Subcutaneous abdominal adipose tissue (tissue), 5 donors: ENCODE results near the gene FBXL20.
"Not testable (repeated sequence)": the region's sequence is repeated elsewhere in the genome, so short reads cannot be mapped to it uniquely, and the experiment has no call there.

Source experiments
- H3K27ac ChIP-seq: one replicate; pipeline ENCODE4 v1.7.0; 2013; ENCODE audit warnings: low read depth, mild to moderate bottlenecking, inconsistent platforms, low read length, moderate library complexity
- H3K27me3 ChIP-seq, 5 donors: one replicate each; pipeline ENCODE4 v1.7.0; 2013; ENCODE audit warnings: low read length in 5 of 5, inconsistent platforms in 1 of 5; ENCODE audit not compliant: control insufficient read depth in 5 of 5, insufficient read depth in 4 of 5
- H3K36me3 ChIP-seq, 5 donors: one replicate each; pipeline ENCODE4 v1.7.0; 2013; ENCODE audit warnings: low read length in 5 of 5; ENCODE audit not compliant: control insufficient read depth in 5 of 5, insufficient read depth in 5 of 5
- H3K4me1 ChIP-seq, 5 donors: one replicate each; pipeline ENCODE4 v1.7.0; 2013; ENCODE audit warnings: low read length in 5 of 5, mild to moderate bottlenecking in 3 of 5, moderate library complexity in 1 of 5; ENCODE audit not compliant: control insufficient read depth in 5 of 5, insufficient read depth in 5 of 5
- H3K4me3 ChIP-seq, 5 donors: one replicate each; pipeline ENCODE4 v1.7.0; 2013; ENCODE audit warnings: low read length in 5 of 5, low read depth in 1 of 5
- H3K9ac ChIP-seq, 5 donors: one replicate each; pipeline ENCODE4 v1.7.0; 2013; ENCODE audit warnings: low read length in 5 of 5, mild to moderate bottlenecking in 4 of 5, moderate library complexity in 3 of 5
- H3K9me3 ChIP-seq, 5 donors: one replicate each; pipeline ENCODE4 v1.7.0; 2013; ENCODE audit warnings: low read length in 5 of 5; ENCODE audit not compliant: control insufficient read depth in 5 of 5
- donor health status: healthy.
- donor health status: healthy.
- donor health status: healthy.
- donor health status: healthy.
- donor health status: healthy.

FBXL20 gene

GRCh38 chr17:39335704-39336223 is 65.7 kb downstream of the FBXL20 start:
- Histone ChIP-seq H3K9ac (no peak overlapping the region), H3K4me3 (no peak overlapping the region), H3K27me3 (no peaks in the 10 kb centered on the region), H3K27ac (no peak overlapping the region), H3K36me3 (peaks cover 0 to 3% (median 0%) of the 10 kb centered on the region in 5 donors), H3K4me1 (peaks cover 0 to 12% (median 8%) of the 10 kb centered on the region in 5 donors), H3K9me3 (no peaks in the 10 kb centered on the region)

GRCh38 chr17:39334008-39334744 is 67.2 kb downstream of the FBXL20 start:
- not testable (repeated sequence) for H3K4me3 ChIP-seq, H3K9ac ChIP-seq, H3K27me3 ChIP-seq, H3K9me3 ChIP-seq, H3K4me1 ChIP-seq, H3K36me3 ChIP-seq, H3K27ac ChIP-seq

GRCh38 chr17:39332092-39332491 is 69.3 kb downstream of the FBXL20 start:
- peaks cover 0 to 4% (median 0%) of the 10 kb centered on the region in 5 donors for H3K4me1 ChIP-seq
- H3K9me3 ChIP-seq, result no peaks in the 10 kb centered on the region
- H3K4me3 ChIP-seq, result no peak overlapping the region
- no peak overlapping the region for H3K27ac ChIP-seq
- no peaks in the 10 kb centered on the region for H3K36me3 ChIP-seq
- H3K27me3 ChIP-seq, result no peaks in the 10 kb centered on the region
- H3K9ac ChIP-seq, result no peak overlapping the region

GRCh38 chr17:39328815-39329214 is 72.6 kb downstream of the FBXL20 start:
- no peaks in the 10 kb centered on the region for H3K36me3 ChIP-seq
- peaks cover 0 to 2% (median 0%) of the 10 kb centered on the region in 5 donors for H3K4me1 ChIP-seq
- H3K4me3 ChIP-seq, result no peak overlapping the region
- no peaks in the 10 kb centered on the region for H3K27me3 ChIP-seq
- no peak overlapping the region for H3K9ac ChIP-seq
- H3K9me3 ChIP-seq, result no peaks in the 10 kb centered on the region
- H3K27ac ChIP-seq, result no peak overlapping the region

- Histone ChIP-seq H3K4me3 (no peak overlapping the region), H3K4me1 (peaks cover 0 to 2% (median 0%) of the 10 kb centered on the region in 5 donors), H3K9ac (no peak overlapping the region), H3K36me3 (no peaks in the 10 kb centered on the region), H3K9me3 (no peaks in the 10 kb centered on the region), H3K27me3 (no peaks in the 10 kb centered on the region), H3K27ac (no peak overlapping the region)
These were observed 74.3 kb downstream of the FBXL20 start for GRCh38 chr17:39327109-39327508.

GRCh38 chr17:39325528-39326240 is 75.7 kb downstream of the FBXL20 start:
- Histone ChIP-seq H3K4me3 (no peak overlapping the region), H3K27me3 (no peaks in the 10 kb centered on the region), H3K4me1 (peaks cover 0 to 2% (median 0%) of the 10 kb centered on the region in 5 donors), H3K27ac (no peak overlapping the region), H3K36me3 (no peaks in the 10 kb centered on the region), H3K9me3 (no peaks in the 10 kb centered on the region), H3K9ac (no peak overlapping the region)

GRCh38 chr17:39318636-39319035 is 82.8 kb downstream of the FBXL20 start:
- no peaks in the 10 kb centered on the region for H3K27me3 ChIP-seq
- peaks cover 0 to 5% (median 0%) of the 10 kb centered on the region in 5 donors for H3K4me1 ChIP-seq
- no peak overlapping the region for H3K27ac ChIP-seq
- H3K4me3 ChIP-seq, result no peak overlapping the region
- H3K36me3 ChIP-seq, result peaks cover 0 to 9% (median 2%) of the 10 kb centered on the region in 5 donors
- H3K9ac ChIP-seq, result no peak overlapping the region
- no peaks in the 10 kb centered on the region for H3K9me3 ChIP-seq

GRCh38 chr17:39306509-39307212 is 94.8 kb downstream of the FBXL20 start:
- Histone ChIP-seq H3K27ac (peak overlapping the region; percentile 12), H3K36me3 (peaks cover 0 to 16% (median 10%) of the 10 kb centered on the region in 5 donors), H3K27me3 (no peaks in the 10 kb centered on the region), H3K9ac (peak overlapping the region in 3 of 5 donors; percentile 28 to 45 (median 40)), H3K4me1 (peaks cover 0 to 15% (median 11%) of the 10 kb centered on the region in 5 donors), H3K9me3 (no peaks in the 10 kb centered on the region), H3K4me3 (no peak overlapping the region)

- Histone ChIP-seq H3K9ac (no peak overlapping the region), H3K4me3 (no peak overlapping the region), H3K27me3 (no peaks in the 10 kb centered on the region), H3K9me3 (no peaks in the 10 kb centered on the region), H3K27ac (no peak overlapping the region), H3K4me1 (peaks cover 0 to 15% (median 11%) of the 10 kb centered on the region in 5 donors), H3K36me3 (peaks cover 0 to 16% (median 10%) of the 10 kb centered on the region in 5 donors)
These were observed 95.4 kb downstream of the FBXL20 start for GRCh38 chr17:39305978-39306377.
